ENCODE measurements around the gene DEK. TPM values are rescaled to one million over a fixed set of nuclear protein-coding genes. Genes with fewer than 3 reads are reported as not detected.

DEK gene
- total RNA-seq, 1 donor from 2014 or later = 64.2 TPM

Small RNA genes lying within 50 kb of the gene (small RNA-seq; reads per million reads assigned to genes)
- not detected for gene AL138825.1
- gene RF00019 = not detected
- not detected for gene RNU6-263P

Other genes starting within 250 kb of the DEK start
- 3.1 TPM for gene NHLRC1, start 141.9 kb downstream of the DEK start, total RNA-seq
- 2.1 TPM for gene TPMT, start 109.5 kb downstream of the DEK start, total RNA-seq
- gene KDM1B, start 109.1 kb downstream of the DEK start, total RNA-seq = 16.2 TPM
- gene RNF144B, start 122.8 kb upstream of the DEK start, total RNA-seq = 15.1 TPM